Tongue (tissue), 2 donors: ENCODE data around the gene CLIP4. TPM values are rescaled to one million over a fixed set of nuclear protein-coding genes. Genes with fewer than 3 reads are reported as not detected.
"Not testable (repeated sequence)": the region's sequence is repeated elsewhere in the genome, so short reads cannot be mapped to it uniquely, and the experiment has no call there.

Source experiments
- DNase-seq: peaks from one replicate; pipeline ENCODE4 v3.0.0-alpha.2; 2015
- total RNA-seq: library from RNA; depleted of rRNA; stranded (reverse); fragments of >200 nt; gene quantifications from one replicate; pipeline ENCODE4 v1.2.3, GENCODE V29; 2014

The CLIP4 gene, protein sequence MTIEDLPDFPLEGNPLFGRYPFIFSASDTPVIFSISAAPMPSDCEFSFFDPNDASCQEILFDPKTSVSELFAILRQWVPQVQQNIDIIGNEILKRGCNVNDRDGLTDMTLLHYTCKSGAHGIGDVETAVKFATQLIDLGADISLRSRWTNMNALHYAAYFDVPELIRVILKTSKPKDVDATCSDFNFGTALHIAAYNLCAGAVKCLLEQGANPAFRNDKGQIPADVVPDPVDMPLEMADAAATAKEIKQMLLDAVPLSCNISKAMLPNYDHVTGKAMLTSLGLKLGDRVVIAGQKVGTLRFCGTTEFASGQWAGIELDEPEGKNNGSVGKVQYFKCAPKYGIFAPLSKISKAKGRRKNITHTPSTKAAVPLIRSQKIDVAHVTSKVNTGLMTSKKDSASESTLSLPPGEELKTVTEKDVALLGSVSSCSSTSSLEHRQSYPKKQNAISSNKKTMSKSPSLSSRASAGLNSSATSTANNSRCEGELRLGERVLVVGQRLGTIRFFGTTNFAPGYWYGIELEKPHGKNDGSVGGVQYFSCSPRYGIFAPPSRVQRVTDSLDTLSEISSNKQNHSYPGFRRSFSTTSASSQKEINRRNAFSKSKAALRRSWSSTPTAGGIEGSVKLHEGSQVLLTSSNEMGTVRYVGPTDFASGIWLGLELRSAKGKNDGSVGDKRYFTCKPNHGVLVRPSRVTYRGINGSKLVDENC
- 74.8 TPM for total RNA-seq

- peak; percentile 71 for DNase-seq
Measured at GRCh38 chr2:29114946-29115609, at the start of gene CLIP4. Gene CLIP4 (plus strand): TSS chr2:29115415. CDS start chr2:29121389, 5,974 bp downstream.

- no peak for DNase-seq
Measured at GRCh38 chr2:29066271-29066860, 48.8 kb upstream of the CLIP4 start.

DNA sequence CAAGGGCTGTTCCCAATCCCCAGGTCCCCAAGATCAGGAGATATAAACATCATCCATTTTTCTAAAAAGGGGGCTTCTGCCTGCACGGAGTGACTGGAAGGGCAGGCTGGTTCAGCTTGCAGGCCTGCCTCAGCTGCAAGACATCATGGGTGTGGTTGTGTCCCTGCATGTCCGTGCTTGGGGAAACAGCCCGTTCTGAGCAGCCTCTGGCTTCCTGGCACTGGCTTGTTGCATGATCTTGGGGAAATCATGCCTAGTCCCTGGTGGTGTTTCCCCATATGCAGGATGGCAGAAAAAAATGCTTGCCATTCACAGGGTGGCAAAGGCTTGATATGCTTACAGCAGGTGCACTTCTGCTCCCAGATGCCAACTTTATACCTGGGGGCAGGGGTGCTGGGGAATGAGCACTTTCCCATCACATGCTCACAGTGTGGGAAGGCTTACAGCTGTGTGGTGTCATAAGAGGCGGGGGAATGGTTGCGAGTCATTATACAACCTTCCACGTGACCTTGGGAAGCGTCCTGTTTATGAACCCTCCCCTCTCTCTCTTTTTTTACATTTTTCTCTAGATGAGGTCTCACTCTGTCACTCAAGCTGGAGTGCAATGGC is 48.1 kb upstream of the CLIP4 start:
- DNase-seq: no peak

DNA sequence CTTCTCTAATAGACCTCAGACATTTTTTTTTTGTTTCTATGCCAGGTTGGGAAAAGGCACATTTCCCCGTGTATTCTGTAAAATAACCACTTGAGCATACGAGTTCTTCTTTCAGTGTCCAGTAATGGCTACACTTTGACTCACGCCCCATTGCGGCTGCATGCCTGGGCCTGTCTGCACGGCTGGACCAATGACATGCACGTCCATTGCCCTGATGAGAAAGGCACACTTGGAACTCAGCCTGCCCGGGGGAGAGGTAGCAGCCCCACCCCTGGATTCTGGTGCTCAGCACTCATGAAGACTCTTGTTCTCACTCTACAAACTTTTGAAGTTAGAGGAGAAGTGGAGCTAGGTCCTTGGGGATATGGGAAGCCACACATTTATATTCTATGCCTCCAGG is 46.7 kb upstream of the CLIP4 start:
- DNase-seq: no peak

- no peak for DNase-seq
Measured at GRCh38 chr2:29070526-29070925, 44.7 kb upstream of the CLIP4 start.

- no peak for DNase-seq
Measured at GRCh38 chr2:29071032-29071975, 43.9 kb upstream of the CLIP4 start.

DNA sequence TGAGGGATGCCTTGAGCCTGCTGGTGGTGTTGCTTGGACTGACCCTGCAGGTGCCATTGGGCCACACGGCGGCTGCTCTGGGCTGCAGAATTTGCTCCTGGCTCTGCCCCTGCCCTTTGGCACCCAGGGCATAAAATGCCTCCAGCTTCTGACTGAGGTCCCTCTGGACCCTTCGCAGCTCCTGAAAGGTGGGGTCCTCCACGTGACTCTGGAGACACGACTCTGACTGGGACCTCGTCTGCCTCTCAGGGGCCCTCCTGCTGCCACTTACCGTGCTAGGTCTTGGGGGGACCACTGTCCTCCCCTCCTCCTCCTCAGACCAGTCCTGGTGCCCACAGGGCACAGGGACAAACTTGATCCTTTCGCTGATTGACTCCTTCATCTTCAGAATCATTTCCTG is 43.0 kb upstream of the CLIP4 start:
- DNase-seq: no peak

DNA sequence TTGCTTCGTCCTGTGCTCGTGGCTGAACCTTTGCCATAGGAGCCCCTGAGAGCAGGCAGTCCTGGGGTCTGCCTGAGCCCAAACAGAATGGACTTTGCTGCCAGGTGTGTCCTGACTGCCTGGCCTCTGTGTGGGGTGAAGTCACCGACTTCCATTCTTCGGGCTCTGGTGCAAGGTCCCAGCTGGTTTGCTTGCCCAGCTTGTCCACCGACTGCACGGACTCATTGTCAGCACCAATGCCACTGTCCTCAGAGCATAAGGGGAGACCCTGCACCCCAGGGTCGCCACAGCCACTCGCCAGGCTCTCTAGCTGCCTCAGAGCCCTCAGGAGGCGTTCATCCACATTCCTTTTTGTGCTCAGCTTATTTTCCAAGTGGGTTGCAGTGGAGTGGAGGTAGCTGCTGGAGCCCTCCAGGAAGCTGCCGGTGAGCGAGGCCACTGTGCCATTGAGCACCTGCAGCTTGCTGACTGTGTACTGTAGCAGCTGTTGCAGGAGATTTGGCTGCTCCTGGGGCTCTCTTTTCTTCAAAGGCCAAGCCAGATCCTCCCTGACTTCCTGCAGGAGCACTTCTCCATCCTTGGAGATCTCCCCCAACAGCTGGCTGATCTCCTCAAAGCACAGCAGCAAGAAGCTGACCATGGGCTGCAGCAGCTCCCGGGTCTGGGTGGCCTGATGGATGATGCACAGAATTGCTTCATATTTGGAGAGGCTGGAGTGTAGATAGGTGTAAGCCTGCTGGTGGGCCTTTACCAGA is 42.1 kb upstream of the CLIP4 start:
- DNase-seq: no peak

DNA sequence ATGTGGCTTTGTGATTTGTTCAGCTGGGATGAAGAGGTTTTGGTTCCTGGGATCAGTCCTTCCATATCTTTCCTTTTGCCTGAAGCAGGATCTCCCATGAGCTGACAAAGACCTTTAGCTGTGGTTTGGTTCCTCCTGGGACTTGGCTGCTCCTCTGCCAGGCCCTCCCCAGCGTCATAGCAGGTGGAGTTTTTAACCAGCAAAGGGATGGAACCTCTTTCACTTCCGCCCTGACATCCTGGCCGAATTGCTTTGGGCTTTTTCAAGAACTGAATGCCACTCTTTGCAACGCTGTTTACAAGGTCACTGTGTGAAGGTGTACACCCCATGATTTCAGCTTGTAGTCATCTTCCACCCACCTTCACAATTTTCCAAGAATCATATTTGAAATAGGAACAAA is 41.3 kb upstream of the CLIP4 start:
- DNase-seq: no peak

GRCh38 chr2:29074411-29074810 is 40.8 kb upstream of the CLIP4 start, which contains the start of gene PCARE:
Gene PCARE (minus strand): TSS chr2:29074523. CDS start chr2:29074261, 262 bp downstream.
- peak; percentile 71 for DNase-seq

DNA sequence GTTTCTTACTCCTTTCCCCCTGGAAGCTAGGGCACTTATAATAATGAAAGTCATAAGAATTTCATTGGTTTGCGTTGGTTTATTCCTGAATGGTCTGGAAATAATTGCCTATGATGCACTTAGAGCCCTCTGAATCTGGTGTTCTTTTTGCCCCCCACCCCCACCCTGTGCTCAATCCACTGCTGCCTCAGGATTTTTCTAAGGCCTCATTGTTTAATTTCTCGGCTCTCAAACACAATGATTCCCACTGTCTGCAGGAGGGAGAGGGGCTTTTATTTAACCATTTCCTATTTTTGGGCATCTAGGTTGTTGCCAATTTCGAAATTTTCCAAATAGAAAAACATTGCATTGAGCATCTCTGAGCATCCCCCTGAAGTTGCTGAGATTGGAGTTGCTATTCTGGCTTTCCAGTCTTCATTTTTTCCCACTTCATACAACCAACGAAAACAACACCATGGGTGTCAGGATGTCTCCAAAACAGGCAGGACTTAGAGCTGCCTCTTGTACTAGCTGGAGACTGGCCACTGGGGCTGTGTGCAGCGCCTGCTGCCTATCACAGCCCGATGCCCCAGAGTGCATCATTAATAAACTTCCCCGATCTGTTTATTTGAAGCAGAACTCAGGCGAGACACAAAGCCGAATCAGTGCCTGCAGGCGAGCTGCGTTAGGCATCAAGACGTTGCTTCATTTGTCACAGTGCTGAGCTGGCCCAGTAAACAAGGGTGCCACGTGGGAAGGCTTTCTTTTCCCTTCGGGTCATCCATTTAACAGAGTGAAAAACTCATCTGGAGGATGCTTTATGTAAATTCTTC is 39.1 kb upstream of the CLIP4 start:
- no peak for DNase-seq

GRCh38 chr2:29079887-29080286 is 35.3 kb upstream of the CLIP4 start:
- no peak for DNase-seq

DNA sequence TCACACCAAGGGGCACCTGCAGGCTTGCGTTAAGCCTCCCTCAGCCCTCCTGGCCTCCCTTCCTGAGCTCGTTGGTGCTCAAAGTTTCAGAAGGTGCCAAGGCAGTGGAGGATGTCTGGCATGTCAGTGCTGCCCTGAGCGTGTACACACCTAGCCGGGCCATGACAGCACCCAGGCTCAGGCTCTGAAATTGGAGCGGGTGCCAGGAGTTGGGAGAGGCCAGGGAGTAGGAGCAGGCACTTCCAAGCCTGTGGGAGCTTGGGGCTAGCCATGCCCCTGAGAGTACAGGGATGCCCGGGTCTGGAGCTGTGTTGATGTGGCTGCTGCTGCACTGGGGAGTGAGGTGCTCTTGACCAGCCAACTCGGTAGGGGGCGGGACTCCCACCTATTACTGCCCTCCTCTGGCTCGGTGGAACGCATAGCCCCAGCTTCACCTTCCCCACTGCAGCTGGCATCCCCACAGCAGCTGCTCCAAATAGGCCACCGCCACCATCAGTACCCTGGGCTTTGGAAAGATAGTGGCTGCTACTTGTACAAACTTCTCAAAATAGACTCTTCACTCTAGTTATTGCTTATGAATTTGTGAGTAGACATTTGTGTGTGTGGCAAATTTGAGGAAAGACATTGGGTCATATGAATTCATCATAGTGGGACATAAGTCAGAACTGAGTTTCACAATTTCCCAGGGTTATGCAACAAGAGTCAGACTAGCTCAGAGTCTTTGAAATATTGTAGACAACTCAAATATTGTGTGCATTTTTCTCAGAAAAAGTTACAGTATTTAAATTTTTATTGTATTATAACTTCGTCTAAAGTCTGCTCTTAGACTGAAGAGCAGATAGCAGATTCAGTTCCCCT is 34.1 kb upstream of the CLIP4 start:
- DNase-seq: no peak

- DNase-seq: no peak
Measured at GRCh38 chr2:29082804-29083495, 32.3 kb upstream of the CLIP4 start.

- no peak for DNase-seq
Measured at GRCh38 chr2:29084554-29084953, 30.7 kb upstream of the CLIP4 start.

GRCh38 chr2:29090311-29090710 is 24.9 kb upstream of the CLIP4 start:
- not testable (repeated sequence) for DNase-seq

- no peak for DNase-seq
Measured at GRCh38 chr2:29096969-29097368, 18.2 kb upstream of the CLIP4 start.

DNA sequence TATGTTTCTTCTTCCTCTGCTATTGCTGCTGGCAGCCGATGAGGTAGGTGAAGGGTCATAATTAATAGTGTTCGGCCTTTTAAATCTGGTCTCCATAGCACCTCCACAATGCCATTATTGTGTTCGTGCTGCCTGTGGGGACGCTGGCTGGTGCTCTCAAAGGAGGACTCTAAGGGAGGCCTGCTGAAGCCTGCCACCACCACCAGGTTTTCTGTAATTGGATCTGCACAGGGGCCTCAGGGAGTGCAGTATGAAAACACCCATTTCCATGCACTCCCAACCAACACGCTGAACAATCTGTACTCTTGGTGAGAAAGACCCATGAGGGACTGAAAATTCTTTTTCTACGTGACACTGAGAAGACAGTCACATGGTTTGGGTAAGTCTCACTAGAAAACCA is 17.6 kb upstream of the CLIP4 start:
- no peak for DNase-seq
